ENCODE results near the gene SLC27A5. TPM values are rescaled to one million over a fixed set of nuclear protein-coding genes. Genes with fewer than 3 reads are reported as not detected.
A peak's percentile ranks its signal among the peaks of the same experiment; 100 is the strongest.

Gene SLC27A5
- total RNA-seq, 1 experiment from 2014 or later, result 17.1 TPM

GRCh38 chr19:58477871-58478270 lies 33.9 kb downstream of the SLC27A5 start:
- no CpG with 5 or more reads among the region's 1 CpG for WGBS (ENCODE audit: extremely low coverage, insufficient read length, low lambda C conversion rate)
- Mint-ChIP-seq H3K4me1 (peaks cover 9 to 13% of the 10 kb centered on the region in 2 experiments), H3K4me3 (peak overlapping the region in 1 of 2 experiments; percentile 5; a peak in 1 of 5 replicates), H3K27ac (peak overlapping the region in 1 of 3 experiments; percentile 4; a peak in 1 of 7 replicates), H3K9me3 (no peaks in the 10 kb centered on the region), H3K36me3 (ENCODE audit: insufficient read depth in 1 of 3, low read depth in 3 of 3) (peaks cover 0 to 12% (median 2%) of the 10 kb centered on the region in 3 experiments; a peak in 4 of 7 replicates), H3K27me3 (ENCODE audit: low read depth) (no peaks in the 10 kb centered on the region; the same call in 1 of the 2 replicates)
- H3K9me3 ChIP-seq (ENCODE audit: control insufficient read depth, low read depth, low read length), result no peaks in the 10 kb centered on the region
- H2BK5ac ChIP-seq (ENCODE audit: insufficient read length, low read length), result no peak overlapping the region
- H3K4ac ChIP-seq (ENCODE audit: low read depth, low read length), result no peak overlapping the region
- no peak overlapping the region for H4K5ac ChIP-seq (ENCODE audit: insufficient read length, low read depth, low read length)
- no peak overlapping the region for H3T11ph ChIP-seq (ENCODE audit: low read length)
- H3K27me3 ChIP-seq (ENCODE audit: insufficient read depth, low read length), result no peaks in the 10 kb centered on the region
- no peak overlapping the region for H3K23ac ChIP-seq (ENCODE audit: insufficient read length, low read depth, low read length)
- H2BK120ac ChIP-seq (ENCODE audit: low read depth, low read length, poor library complexity, severe bottlenecking), result no peak overlapping the region
- no peak overlapping the region for H3K4me2 ChIP-seq (ENCODE audit: insufficient read depth, insufficient read length, low read length)
- H3K14ac ChIP-seq (ENCODE audit: insufficient read depth, low read length), result no peak overlapping the region
- no peak overlapping the region for H4K8ac ChIP-seq (replicated peaks; ENCODE audit: insufficient read length, low read depth, low read length)
- H3K23me2 ChIP-seq (ENCODE audit: insufficient read length, low read depth, low read length, poor library complexity, severe bottlenecking), result peaks cover 7% of the 10 kb centered on the region
- H2AFZ ChIP-seq (ENCODE audit: low read length), result no peak overlapping the region
- H3K27ac ChIP-seq (ENCODE audit: insufficient read length, low read depth, low read length), result no peak overlapping the region
- no peak overlapping the region for H2BK15ac ChIP-seq (ENCODE audit: low read depth, low read length)
- no peak overlapping the region for H3K56ac ChIP-seq (ENCODE audit: insufficient read length, low read depth, low read length)
- DNase-seq, result peak; percentile 22
- no peaks in the 10 kb centered on the region for H3K4me1 ChIP-seq (ENCODE audit: insufficient read depth, low read length)
- no peak for TF ChIP-seq CTCF (conservative IDR thresholded peaks at IDR 0.05)
- H4K91ac ChIP-seq (ENCODE audit: insufficient read length, low read depth, low read length), result no peak overlapping the region
- no peaks in the 10 kb centered on the region for H3K79me2 ChIP-seq (ENCODE audit: insufficient read depth, low read length)
- no peak overlapping the region for H3K18ac ChIP-seq (ENCODE audit: insufficient read length, low read depth, low read length)
- H3K9ac ChIP-seq (ENCODE audit: extremely low read depth, insufficient read length, low read length), result no peak overlapping the region
- no peaks in the 10 kb centered on the region for H4K20me1 ChIP-seq (ENCODE audit: control insufficient read depth, insufficient read depth, insufficient read length)
- H2BK12ac ChIP-seq (ENCODE audit: insufficient read length, low read depth, low read length), result no peak overlapping the region
- no peak overlapping the region for H2BK20ac ChIP-seq (ENCODE audit: low read depth, low read length, poor library complexity, severe bottlenecking)
- no peaks in the 10 kb centered on the region for H3K79me1 ChIP-seq (ENCODE audit: insufficient read depth, low read depth, low read length, poor library complexity, severe bottlenecking)
- H2AK5ac ChIP-seq (ENCODE audit: insufficient read length, low read length), result no peak overlapping the region
